WTC11 (cell line): ENCODE data around the gene SKIL. TPM values are rescaled to one million over a fixed set of nuclear protein-coding genes. Genes with fewer than 3 reads are reported as not detected.

Experiments used
- CBFB ChIP-seq: sonication (generic); formaldehyde crosslinking; IDR thresholded peaks from 2 replicates; pipeline ENCODE4 v1.8.1; 2022; ENCODE audit warnings: mild to moderate bottlenecking, low read depth, missing genetic modification reagents
- ESRRA ChIP-seq: sonication (generic); formaldehyde crosslinking; IDR thresholded peaks from 2 replicates; pipeline ENCODE4 v1.8.1; 2022; ENCODE audit warnings: mild to moderate bottlenecking, missing genetic modification reagents, borderline replicate concordance
- ETV6 ChIP-seq: sonication (generic); formaldehyde crosslinking; IDR thresholded peaks from 2 replicates; pipeline ENCODE4 v1.8.1; 2022; ENCODE audit warnings: mild to moderate bottlenecking, missing genetic modification reagents
- FOXJ3 ChIP-seq: sonication (generic); formaldehyde crosslinking; IDR thresholded peaks from 2 replicates; pipeline ENCODE4 v1.9.0; 2021; ENCODE audit warnings: missing genetic modification reagents, mild to moderate bottlenecking, borderline replicate concordance
- GABPB1 ChIP-seq: sonication (generic); formaldehyde crosslinking; IDR thresholded peaks from 2 replicates; pipeline ENCODE4 v1.8.1; 2023; ENCODE audit warnings: mild to moderate bottlenecking, missing genetic modification reagents
- NR1H2 ChIP-seq: sonication (generic); formaldehyde crosslinking; IDR thresholded peaks from 2 replicates; pipeline ENCODE4 v1.9.0; 2021; ENCODE audit warnings: mild to moderate bottlenecking, moderate library complexity, missing genetic modification reagents
- SMAD4 ChIP-seq: sonication (generic); formaldehyde crosslinking; IDR thresholded peaks from 2 replicates; pipeline ENCODE4 v1.8.0; 2022; ENCODE audit warnings: mild to moderate bottlenecking, missing genetic modification reagents
- ZNF219 ChIP-seq: sonication (generic); formaldehyde crosslinking; IDR thresholded peaks from 2 replicates; pipeline ENCODE4 v1.8.0; 2023; ENCODE audit warnings: missing genetic modification reagents, mild to moderate bottlenecking, borderline replicate concordance
- ZNF396 ChIP-seq: fragments of 250-450 bp; sonication (Bioruptor Pico); IDR thresholded peaks from 2 replicates; pipeline ENCODE4 v1.8.0; 2021; ENCODE audit warnings: mild to moderate bottlenecking, moderate library complexity, borderline replicate concordance
- total RNA-seq: library from RNA; stranded (reverse); gene quantifications from 3 replicates; pipeline ENCODE4 v1.2.3, GENCODE V29; 2021
- TF ChIP-seq, protein P1 (sequence below): sonication (generic); formaldehyde crosslinking; IDR thresholded peaks from 2 replicates; pipeline ENCODE4 v1.8.0; 2022; ENCODE audit warnings: mild to moderate bottlenecking, missing genetic modification reagents
- TF ChIP-seq, protein P2 (sequence below): sonication (generic); formaldehyde crosslinking; IDR thresholded peaks from 2 replicates; pipeline ENCODE4 v1.8.1; 2022; ENCODE audit warnings: low read depth, mild to moderate bottlenecking, moderate library complexity, missing genetic modification reagents, borderline replicate concordance
- TF ChIP-seq, protein P3 (sequence below): sonication (generic); formaldehyde crosslinking; conservative IDR thresholded peaks from 2 replicates; pipeline ENCODE4 v1.8.1; 2023; ENCODE audit warnings: mild to moderate bottlenecking, low read depth, missing genetic modification reagents, moderate library complexity
- TF ChIP-seq, protein P4 (sequence below): fragments of 250-450 bp; sonication (Bioruptor Pico); IDR thresholded peaks from 2 replicates; pipeline ENCODE4 v1.8.0; 2021; ENCODE audit warnings: mild to moderate bottlenecking
- TF ChIP-seq, protein P5 (sequence below): sonication (generic); formaldehyde crosslinking; IDR thresholded peaks from 2 replicates; pipeline ENCODE4 v1.8.0; 2022; ENCODE audit warnings: missing genetic modification reagents
- TF ChIP-seq, protein P6 (sequence below): fragments of 250-450 bp; sonication (Bioruptor Pico); IDR thresholded peaks from 2 replicates; pipeline ENCODE4 v2.1.2; 2022; ENCODE audit warnings: mild to moderate bottlenecking, moderate library complexity
- TF ChIP-seq, protein P7 (sequence below): fragments of 250-450 bp; sonication (Bioruptor Pico); IDR thresholded peaks from 2 replicates; pipeline ENCODE4 v1.9.0; 2021; ENCODE audit warnings: moderate library complexity, mild to moderate bottlenecking, inconsistent platforms, borderline replicate concordance
- TF ChIP-seq, protein P8 (sequence below): sonication (generic); formaldehyde crosslinking; IDR thresholded peaks from 2 replicates; pipeline ENCODE4 v1.8.0; 2023; ENCODE audit warnings: missing genetic modification reagents
- TF ChIP-seq, protein P9 (sequence below): fragments of 250-450 bp; sonication (Bioruptor Pico); IDR thresholded peaks from 2 replicates; pipeline ENCODE4 v1.9.0; 2021; ENCODE audit warnings: mild to moderate bottlenecking, borderline replicate concordance

Gene SKIL
- total RNA-seq, 1 experiment from 2014 or later: 181 TPM

DNA sequence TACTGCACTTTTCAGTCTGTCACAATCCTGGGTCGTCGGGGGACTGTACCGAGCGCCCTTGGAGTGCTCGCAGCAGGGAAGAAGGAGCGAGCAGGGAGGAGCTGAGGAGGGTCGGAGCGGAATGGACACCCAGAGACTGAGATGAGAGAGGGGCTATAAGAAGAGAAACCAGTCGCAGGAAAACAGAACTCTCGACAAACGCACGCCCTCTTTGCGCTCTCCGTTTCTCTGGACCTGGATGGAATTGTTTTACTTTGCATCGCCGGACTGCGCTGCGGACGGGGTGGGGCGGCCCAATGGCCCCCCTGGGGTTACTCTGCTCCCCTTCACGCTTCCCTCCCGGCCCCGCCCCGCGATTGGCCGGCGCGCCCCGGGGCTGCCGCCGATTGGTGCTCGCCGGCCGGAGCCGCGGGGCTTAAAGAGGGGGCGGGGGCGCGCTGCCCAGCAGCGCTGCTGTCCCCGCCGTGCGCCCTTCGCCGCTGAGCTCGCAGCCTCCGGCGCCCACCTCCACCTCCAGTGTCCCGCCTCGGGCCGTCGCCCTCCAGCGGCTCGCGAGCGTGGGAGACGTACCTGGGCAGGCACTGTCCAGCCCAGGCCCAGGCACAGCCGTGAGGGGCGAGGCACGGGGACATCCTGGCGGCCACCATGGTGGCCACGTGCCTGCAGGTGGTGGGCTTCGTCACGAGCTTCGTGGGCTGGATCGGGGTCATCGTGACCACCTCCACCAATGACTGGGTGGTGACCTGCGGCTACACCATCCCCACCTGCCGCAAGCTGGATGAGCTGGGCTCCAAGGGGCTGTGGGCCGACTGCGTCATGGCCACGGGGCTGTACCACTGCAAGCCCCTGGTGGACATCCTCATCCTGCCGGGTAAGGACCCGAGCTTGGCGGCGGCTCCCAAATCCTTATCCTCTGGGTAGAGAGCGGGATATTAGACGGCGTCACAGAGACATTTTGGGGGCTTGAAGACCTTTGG is 61.2 kb downstream of the SKIL start, which contains the start of gene CLDN11 (continued):
- TF ChIP-seq ZNF219 (CRISPR knock-in tag) (peak; percentile 89), FOXJ3 (CRISPR knock-in tag) (no peak), NR1H2 (CRISPR knock-in tag) (no peak), SMAD4 (peak; percentile 86), ETV6 (CRISPR knock-in tag) (peak; percentile 89), GABPB1 (CRISPR knock-in tag) (no peak), ESRRA (CRISPR knock-in tag) (peak; percentile 90; the same call in 1 of the 2 replicates), CBFB (CRISPR knock-in tag) (peak; percentile 82; the same call in 1 of the 2 replicates), ZNF396 (CRISPR knock-in tag) (no peak)
- TF ChIP-seq, protein P1, sequence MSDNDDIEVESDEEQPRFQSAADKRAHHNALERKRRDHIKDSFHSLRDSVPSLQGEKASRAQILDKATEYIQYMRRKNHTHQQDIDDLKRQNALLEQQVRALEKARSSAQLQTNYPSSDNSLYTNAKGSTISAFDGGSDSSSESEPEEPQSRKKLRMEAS (CRISPR knock-in tag): peak; percentile 98
- TF ChIP-seq, protein P2, sequence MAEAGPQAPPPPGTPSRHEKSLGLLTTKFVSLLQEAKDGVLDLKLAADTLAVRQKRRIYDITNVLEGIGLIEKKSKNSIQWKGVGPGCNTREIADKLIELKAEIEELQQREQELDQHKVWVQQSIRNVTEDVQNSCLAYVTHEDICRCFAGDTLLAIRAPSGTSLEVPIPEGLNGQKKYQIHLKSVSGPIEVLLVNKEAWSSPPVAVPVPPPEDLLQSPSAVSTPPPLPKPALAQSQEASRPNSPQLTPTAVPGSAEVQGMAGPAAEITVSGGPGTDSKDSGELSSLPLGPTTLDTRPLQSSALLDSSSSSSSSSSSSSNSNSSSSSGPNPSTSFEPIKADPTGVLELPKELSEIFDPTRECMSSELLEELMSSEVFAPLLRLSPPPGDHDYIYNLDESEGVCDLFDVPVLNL (CRISPR knock-in tag): peak; percentile 94
- TF ChIP-seq, protein P3, sequence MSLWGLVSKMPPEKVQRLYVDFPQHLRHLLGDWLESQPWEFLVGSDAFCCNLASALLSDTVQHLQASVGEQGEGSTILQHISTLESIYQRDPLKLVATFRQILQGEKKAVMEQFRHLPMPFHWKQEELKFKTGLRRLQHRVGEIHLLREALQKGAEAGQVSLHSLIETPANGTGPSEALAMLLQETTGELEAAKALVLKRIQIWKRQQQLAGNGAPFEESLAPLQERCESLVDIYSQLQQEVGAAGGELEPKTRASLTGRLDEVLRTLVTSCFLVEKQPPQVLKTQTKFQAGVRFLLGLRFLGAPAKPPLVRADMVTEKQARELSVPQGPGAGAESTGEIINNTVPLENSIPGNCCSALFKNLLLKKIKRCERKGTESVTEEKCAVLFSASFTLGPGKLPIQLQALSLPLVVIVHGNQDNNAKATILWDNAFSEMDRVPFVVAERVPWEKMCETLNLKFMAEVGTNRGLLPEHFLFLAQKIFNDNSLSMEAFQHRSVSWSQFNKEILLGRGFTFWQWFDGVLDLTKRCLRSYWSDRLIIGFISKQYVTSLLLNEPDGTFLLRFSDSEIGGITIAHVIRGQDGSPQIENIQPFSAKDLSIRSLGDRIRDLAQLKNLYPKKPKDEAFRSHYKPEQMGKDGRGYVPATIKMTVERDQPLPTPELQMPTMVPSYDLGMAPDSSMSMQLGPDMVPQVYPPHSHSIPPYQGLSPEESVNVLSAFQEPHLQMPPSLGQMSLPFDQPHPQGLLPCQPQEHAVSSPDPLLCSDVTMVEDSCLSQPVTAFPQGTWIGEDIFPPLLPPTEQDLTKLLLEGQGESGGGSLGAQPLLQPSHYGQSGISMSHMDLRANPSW (CRISPR knock-in tag): no peak
- TF ChIP-seq, protein P4, sequence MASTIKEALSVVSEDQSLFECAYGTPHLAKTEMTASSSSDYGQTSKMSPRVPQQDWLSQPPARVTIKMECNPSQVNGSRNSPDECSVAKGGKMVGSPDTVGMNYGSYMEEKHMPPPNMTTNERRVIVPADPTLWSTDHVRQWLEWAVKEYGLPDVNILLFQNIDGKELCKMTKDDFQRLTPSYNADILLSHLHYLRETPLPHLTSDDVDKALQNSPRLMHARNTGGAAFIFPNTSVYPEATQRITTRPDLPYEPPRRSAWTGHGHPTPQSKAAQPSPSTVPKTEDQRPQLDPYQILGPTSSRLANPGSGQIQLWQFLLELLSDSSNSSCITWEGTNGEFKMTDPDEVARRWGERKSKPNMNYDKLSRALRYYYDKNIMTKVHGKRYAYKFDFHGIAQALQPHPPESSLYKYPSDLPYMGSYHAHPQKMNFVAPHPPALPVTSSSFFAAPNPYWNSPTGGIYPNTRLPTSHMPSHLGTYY (CRISPR knock-in tag): no peak
- TF ChIP-seq, protein P5, sequence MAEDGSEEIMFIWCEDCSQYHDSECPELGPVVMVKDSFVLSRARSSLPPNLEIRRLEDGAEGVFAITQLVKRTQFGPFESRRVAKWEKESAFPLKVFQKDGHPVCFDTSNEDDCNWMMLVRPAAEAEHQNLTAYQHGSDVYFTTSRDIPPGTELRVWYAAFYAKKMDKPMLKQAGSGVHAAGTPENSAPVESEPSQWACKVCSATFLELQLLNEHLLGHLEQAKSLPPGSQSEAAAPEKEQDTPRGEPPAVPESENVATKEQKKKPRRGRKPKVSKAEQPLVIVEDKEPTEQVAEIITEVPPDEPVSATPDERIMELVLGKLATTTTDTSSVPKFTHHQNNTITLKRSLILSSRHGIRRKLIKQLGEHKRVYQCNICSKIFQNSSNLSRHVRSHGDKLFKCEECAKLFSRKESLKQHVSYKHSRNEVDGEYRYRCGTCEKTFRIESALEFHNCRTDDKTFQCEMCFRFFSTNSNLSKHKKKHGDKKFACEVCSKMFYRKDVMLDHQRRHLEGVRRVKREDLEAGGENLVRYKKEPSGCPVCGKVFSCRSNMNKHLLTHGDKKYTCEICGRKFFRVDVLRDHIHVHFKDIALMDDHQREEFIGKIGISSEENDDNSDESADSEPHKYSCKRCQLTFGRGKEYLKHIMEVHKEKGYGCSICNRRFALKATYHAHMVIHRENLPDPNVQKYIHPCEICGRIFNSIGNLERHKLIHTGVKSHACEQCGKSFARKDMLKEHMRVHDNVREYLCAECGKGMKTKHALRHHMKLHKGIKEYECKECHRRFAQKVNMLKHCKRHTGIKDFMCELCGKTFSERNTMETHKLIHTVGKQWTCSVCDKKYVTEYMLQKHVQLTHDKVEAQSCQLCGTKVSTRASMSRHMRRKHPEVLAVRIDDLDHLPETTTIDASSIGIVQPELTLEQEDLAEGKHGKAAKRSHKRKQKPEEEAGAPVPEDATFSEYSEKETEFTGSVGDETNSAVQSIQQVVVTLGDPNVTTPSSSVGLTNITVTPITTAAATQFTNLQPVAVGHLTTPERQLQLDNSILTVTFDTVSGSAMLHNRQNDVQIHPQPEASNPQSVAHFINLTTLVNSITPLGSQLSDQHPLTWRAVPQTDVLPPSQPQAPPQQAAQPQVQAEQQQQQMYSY (CRISPR knock-in tag): peak; percentile 76
- TF ChIP-seq, protein P6, sequence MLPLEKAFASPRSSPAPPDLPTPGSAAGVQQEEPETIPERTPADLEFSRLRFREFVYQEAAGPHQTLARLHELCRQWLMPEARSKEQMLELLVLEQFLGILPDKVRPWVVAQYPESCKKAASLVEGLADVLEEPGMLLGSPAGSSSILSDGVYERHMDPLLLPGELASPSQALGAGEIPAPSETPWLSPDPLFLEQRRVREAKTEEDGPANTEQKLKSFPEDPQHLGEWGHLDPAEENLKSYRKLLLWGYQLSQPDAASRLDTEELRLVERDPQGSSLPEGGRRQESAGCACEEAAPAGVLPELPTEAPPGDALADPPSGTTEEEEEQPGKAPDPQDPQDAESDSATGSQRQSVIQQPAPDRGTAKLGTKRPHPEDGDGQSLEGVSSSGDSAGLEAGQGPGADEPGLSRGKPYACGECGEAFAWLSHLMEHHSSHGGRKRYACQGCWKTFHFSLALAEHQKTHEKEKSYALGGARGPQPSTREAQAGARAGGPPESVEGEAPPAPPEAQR: no peak
- TF ChIP-seq, protein P7, sequence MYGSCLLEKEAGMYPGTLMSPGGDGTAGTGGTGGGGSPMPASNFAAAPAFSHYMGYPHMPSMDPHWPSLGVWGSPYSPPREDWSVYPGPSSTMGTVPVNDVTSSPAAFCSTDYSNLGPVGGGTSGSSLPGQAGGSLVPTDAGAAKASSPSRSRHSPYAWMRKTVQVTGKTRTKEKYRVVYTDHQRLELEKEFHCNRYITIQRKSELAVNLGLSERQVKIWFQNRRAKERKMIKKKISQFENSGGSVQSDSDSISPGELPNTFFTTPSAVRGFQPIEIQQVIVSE (CRISPR knock-in tag): no peak
- TF ChIP-seq, protein P8, sequence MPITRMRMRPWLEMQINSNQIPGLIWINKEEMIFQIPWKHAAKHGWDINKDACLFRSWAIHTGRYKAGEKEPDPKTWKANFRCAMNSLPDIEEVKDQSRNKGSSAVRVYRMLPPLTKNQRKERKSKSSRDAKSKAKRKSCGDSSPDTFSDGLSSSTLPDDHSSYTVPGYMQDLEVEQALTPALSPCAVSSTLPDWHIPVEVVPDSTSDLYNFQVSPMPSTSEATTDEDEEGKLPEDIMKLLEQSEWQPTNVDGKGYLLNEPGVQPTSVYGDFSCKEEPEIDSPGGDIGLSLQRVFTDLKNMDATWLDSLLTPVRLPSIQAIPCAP (CRISPR knock-in tag): peak; percentile 97
- TF ChIP-seq, protein P9, sequence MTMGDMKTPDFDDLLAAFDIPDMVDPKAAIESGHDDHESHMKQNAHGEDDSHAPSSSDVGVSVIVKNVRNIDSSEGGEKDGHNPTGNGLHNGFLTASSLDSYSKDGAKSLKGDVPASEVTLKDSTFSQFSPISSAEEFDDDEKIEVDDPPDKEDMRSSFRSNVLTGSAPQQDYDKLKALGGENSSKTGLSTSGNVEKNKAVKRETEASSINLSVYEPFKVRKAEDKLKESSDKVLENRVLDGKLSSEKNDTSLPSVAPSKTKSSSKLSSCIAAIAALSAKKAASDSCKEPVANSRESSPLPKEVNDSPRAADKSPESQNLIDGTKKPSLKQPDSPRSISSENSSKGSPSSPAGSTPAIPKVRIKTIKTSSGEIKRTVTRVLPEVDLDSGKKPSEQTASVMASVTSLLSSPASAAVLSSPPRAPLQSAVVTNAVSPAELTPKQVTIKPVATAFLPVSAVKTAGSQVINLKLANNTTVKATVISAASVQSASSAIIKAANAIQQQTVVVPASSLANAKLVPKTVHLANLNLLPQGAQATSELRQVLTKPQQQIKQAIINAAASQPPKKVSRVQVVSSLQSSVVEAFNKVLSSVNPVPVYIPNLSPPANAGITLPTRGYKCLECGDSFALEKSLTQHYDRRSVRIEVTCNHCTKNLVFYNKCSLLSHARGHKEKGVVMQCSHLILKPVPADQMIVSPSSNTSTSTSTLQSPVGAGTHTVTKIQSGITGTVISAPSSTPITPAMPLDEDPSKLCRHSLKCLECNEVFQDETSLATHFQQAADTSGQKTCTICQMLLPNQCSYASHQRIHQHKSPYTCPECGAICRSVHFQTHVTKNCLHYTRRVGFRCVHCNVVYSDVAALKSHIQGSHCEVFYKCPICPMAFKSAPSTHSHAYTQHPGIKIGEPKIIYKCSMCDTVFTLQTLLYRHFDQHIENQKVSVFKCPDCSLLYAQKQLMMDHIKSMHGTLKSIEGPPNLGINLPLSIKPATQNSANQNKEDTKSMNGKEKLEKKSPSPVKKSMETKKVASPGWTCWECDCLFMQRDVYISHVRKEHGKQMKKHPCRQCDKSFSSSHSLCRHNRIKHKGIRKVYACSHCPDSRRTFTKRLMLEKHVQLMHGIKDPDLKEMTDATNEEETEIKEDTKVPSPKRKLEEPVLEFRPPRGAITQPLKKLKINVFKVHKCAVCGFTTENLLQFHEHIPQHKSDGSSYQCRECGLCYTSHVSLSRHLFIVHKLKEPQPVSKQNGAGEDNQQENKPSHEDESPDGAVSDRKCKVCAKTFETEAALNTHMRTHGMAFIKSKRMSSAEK: peak; percentile 76; the same call in 1 of the 2 replicates
